Measurements from ENCODE around the gene CUL9.
"Not testable (repeated sequence)": the region's sequence is repeated elsewhere in the genome, so short reads cannot be mapped to it uniquely, and the experiment has no call there.

The CUL9 gene

GRCh38 chr6:43181942-43182860 lies at the start of gene CUL9:
TSS of gene CUL9 (plus strand) at chr6:43182196. CDS start at chr6:43184311, 2,115 bp downstream.
- peak; percentile 48 for DNase-seq

GRCh38 chr6:43138267-43138666 lies 43.7 kb upstream of the CUL9 start:
- DNase-seq = no peak

- not testable (repeated sequence) for DNase-seq
These were observed 42.0 kb upstream of the CUL9 start for GRCh38 chr6:43139973-43140372.

- DNase-seq = no peak
These were observed 40.4 kb upstream of the CUL9 start for GRCh38 chr6:43141644-43142043.

GRCh38 chr6:43142101-43142500 lies 39.9 kb upstream of the CUL9 start:
- no peak for DNase-seq

- DNase-seq = peak; percentile 59
These were observed 38.5 kb upstream of the CUL9 start for GRCh38 chr6:43143235-43144128.

GRCh38 chr6:43144879-43145278 lies 37.1 kb upstream of the CUL9 start:
- DNase-seq = no peak

GRCh38 chr6:43146261-43146660 lies 35.7 kb upstream of the CUL9 start:
- no peak for DNase-seq

- no peak for DNase-seq
These were observed 35.0 kb upstream of the CUL9 start for GRCh38 chr6:43146709-43147688.

GRCh38 chr6:43147691-43148477 lies 34.1 kb upstream of the CUL9 start:
- no peak for DNase-seq

- no peak for DNase-seq
These were observed 32.7 kb upstream of the CUL9 start for GRCh38 chr6:43149265-43149664.

- DNase-seq = no peak
These were observed 31.8 kb upstream of the CUL9 start for GRCh38 chr6:43150051-43150751.

GRCh38 chr6:43159599-43159998 lies 22.4 kb upstream of the CUL9 start:
- no peak for DNase-seq

- no peak for DNase-seq
These were observed 18.1 kb upstream of the CUL9 start for GRCh38 chr6:43163899-43164298.

GRCh38 chr6:43170417-43170930 lies 11.5 kb upstream of the CUL9 start:
- DNase-seq = no peak

GRCh38 chr6:43170931-43171706 lies 10.9 kb upstream of the CUL9 start, which contains the start of gene SRF:
TSS of gene SRF (plus strand) at chr6:43171269. CDS start at chr6:43171657, 388 bp downstream.
- peak; percentile 98 for DNase-seq

- no peak for DNase-seq
These were observed 10.3 kb upstream of the CUL9 start for GRCh38 chr6:43171707-43172103.

- peak; percentile 35 for DNase-seq
These were observed 9.6 kb upstream of the CUL9 start for GRCh38 chr6:43172104-43173007.

Measured in activated T-cell treated with anti-CD3 and anti-CD28 coated beads for 4 hours (primary cell).